Measurements from ENCODE around the gene FBXL16.

GRCh38 chr16:746637-747036 lies 41.0 kb upstream of the FBXL16 start:
- no peak for TF ChIP-seq CTCF (conservative IDR thresholded peaks at IDR 0.05; ENCODE audit: low read depth, low read length)
- no peak for TF ChIP-seq EZH2 (IDR thresholded peaks at IDR 0.05; ENCODE audit: borderline replicate concordance, low read depth, low read length, poor library complexity, severe bottlenecking)

Data from A673 (cell line).